ENCODE results near the gene COL23A1.

GRCh38 chr5:178471711-178472110 is 118.5 kb downstream of the COL23A1 start:
- TF ChIP-seq CTCF (IDR thresholded peaks at IDR 0.05) (no peak), EZH2 (IDR thresholded peaks at IDR 0.05; ENCODE audit: borderline replicate concordance, insufficient read depth, low read depth, low read length, poor library complexity, severe bottlenecking) (no peak)

Data from B cell (primary cell).